GM18868 (cell line): ENCODE data around the gene NSMCE3.

Source experiments
- ATAC-seq: cut with Tn5 transposase; IDR thresholded peaks from one replicate; pipeline ENCODE4 v1.9.1; 2021; ENCODE audit warnings: mild to moderate bottlenecking, moderate library complexity; ENCODE audit not compliant: unreplicated experiment

Gene NSMCE3

DNA sequence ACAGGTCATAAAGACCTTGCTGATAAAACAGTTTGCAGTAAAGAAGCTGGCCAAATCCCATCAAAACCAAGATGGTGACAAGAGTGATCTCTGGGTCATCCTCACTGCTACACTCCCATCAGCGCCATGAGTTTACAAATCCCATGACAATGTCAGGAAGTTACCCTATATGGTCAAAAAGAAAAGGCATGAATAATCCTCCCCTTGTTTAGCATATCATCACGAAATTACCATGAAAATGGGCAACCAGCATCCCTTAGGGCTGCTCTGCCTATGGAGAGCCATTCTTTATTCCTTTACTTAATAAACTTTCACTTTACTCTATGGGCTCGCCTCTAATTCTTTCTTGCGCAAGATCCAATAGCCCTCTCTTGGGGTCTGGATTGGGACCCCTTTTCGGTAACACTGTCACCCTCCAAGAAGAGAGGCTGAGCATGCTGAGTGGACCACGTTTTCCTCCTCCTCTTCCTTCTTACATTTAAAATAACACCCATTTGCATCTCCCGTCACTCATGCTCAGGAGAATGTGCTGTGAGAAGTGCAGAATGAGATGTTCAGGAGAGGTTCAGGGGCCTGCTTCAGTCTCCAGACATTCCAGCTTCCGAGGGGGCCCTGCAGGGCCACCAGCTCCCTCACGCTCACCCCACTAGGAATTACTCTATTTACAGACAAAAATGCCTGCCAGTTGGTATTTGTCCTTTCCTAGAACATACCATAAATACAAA is 47.3 kb downstream of the NSMCE3 start:
- no peak for ATAC-seq

- ATAC-seq, result no peak
These were observed 48.8 kb downstream of the NSMCE3 start for GRCh38 chr15:29220852-29221251.

- no peak for ATAC-seq
These were observed 52.7 kb downstream of the NSMCE3 start for GRCh38 chr15:29216955-29217354.
